GM12892 (cell line): ENCODE measurements around the gene CMIP.

Source experiments
- POLR2A ChIP-seq: IDR thresholded peaks from 2 replicates; pipeline ENCODE4 v1.6.1; 2011; ENCODE audit warnings: low read depth, low read length, control low read depth
- POLR2AphosphoS5 ChIP-seq: IDR thresholded peaks from 2 replicates; pipeline ENCODE4 v1.6.1; 2011; ENCODE audit warnings: low read depth, low read length, control low read depth

DNA sequence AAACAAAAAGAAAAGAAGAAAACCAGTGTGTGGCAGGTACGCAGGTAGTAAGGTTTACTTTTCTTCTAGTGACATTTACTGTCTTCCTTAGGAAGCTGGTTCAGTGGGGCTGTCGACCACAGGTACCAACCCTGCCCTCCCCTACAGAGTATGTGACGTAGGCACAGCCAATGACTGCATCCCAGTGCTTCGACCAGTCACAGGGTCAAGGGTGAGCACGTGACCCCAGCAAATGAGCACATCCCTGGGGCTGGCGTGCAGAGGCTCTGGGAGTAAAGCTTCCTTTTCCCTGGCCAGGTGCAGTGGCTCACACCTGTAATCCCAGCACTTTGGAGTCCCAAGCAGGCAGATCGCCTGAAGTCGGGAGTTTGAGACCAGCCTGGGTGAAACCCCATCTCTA lies 295.6 kb downstream of the CMIP start:
- TF ChIP-seq POLR2A (no peak), POLR2AphosphoS5 (no peak)
